ENCODE data around the gene STXBP5. TPM values are rescaled to one million over a fixed set of nuclear protein-coding genes. Genes with fewer than 3 reads are reported as not detected.
A peak's percentile ranks its signal among the peaks of the same experiment; 100 is the strongest.

STXBP5 gene
- total and polyA plus RNA-seq, 5 experiments from 2014 or later: 2.9 to 37.6 (median 11.2) TPM

DNA sequence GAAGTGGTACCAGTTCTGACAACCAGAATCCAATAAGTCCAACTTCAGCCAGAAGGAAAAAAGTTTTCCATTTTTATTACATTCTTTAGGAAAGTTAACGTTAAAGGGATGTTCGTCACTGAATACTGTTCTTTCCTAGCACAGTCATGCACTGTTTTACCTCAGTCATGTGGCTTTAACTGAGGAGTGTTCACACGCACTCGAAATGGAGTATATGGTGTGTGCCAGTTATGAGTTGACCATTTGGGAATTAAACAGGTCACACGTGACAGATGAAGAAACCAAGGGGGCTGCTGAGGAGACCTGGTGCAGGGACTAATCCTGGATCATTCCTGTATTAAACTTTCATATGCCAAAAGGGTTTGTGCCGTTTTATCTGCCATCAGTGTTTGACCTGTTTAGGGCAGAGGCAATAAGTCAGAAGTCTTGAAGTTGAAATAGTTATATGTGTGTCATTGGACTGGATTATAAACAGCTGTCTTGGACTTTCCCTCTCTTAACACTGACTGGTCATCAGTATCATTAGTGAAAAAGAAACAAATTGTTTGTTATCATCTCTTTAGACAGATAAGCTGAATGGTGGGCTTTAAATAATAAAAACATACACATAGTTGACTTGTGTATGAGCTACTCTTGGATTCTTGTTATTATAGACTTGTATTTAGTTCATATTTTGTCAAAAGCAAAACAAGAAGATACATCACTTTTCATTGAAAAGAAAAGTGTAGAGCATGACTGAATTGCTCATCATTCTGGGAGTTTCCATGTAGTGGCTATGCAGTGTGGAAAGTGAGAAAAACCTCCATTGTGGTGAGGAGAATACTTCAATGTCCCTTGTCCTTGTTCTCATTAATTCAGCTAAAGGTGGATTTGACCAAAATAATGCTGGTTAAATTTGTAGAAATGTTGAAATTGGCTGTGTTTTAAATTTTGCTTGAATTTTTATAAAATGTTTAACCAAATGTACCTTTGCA lies 180.8 kb downstream of the STXBP5 start:
- H3K9me3 Mint-ChIP-seq: peaks cover 0 to 3% (median 0%) of the 10 kb centered on the region in 9 donors
- peaks cover 9 to 57% (median 32%) of the 10 kb centered on the region in 3 donors for H3K36me3 Mint-ChIP-seq
- DNase-seq (no peak), ATAC-seq (no peak)
- H3K4me1 Mint-ChIP-seq: no peaks in the 10 kb centered on the region
- peak overlapping the region in 2 of 10 donors; percentile 0 to 51 for H3K27ac Mint-ChIP-seq
- H3K4me3 Mint-ChIP-seq: no peak overlapping the region
- H3K27me3 Mint-ChIP-seq: no peaks in the 10 kb centered on the region
- POLR2A ChIA-PET: no interaction called here

DNA sequence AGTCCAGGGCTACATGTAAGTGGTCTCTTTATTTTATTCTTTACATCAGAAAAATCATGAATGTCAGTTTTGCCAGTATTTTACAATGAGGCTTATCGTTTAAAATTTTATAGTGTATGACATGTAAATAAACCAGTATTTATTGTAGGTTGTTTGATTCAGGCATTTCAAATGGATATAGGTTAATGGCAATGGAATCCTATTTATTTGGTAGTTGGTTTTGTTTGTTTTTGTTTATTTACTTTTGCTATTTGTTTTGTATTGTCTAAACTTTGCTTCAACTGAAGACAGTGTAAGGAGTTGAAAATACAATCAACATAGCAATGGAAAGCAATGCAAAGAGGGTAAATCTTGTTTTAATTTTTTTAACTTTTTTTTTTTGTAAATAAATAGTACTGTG lies 185.2 kb downstream of the STXBP5 start:
- Mint-ChIP-seq H3K4me1 (peaks cover 0 to 8% (median 2%) of the 10 kb centered on the region in 4 donors), H3K27me3 (no peaks in the 10 kb centered on the region), H3K36me3 (peaks cover 0 to 18% (median 1%) of the 10 kb centered on the region in 3 donors), H3K9me3 (no peaks in the 10 kb centered on the region), H3K4me3 (no peak overlapping the region), H3K27ac (no peak overlapping the region)
- DNase-seq (no peak), ATAC-seq (no peak)
- POLR2A ChIA-PET: no interaction called here

GRCh38 chr6:147390909-147391536 lies 186.8 kb downstream of the STXBP5 start:
- Mint-ChIP-seq H3K4me3 (no peak overlapping the region), H3K9me3 (no peaks in the 10 kb centered on the region), H3K36me3 (peaks cover 0 to 6% (median 0%) of the 10 kb centered on the region in 3 donors), H3K27ac (no peak overlapping the region), H3K27me3 (no peaks in the 10 kb centered on the region), H3K4me1 (peaks cover 0 to 8% (median 2%) of the 10 kb centered on the region in 4 donors)
- DNase-seq (no peak), ATAC-seq (no peak)
- POLR2A ChIA-PET: no interaction called here

GRCh38 chr6:147392917-147393625 lies 188.9 kb downstream of the STXBP5 start:
- POLR2A ChIA-PET: no interaction called here
- Mint-ChIP-seq H3K4me3 (no peak overlapping the region), H3K36me3 (peaks cover 0 to 5% (median 0%) of the 10 kb centered on the region in 3 donors), H3K27me3 (peaks cover 0 to 2% (median 0%) of the 10 kb centered on the region in 5 donors), H3K4me1 (peaks cover 0 to 8% (median 3%) of the 10 kb centered on the region in 4 donors), H3K9me3 (no peaks in the 10 kb centered on the region), H3K27ac (peak overlapping the region in 5 of 10 donors; percentile 3 to 89 (median 50))
- ATAC-seq (no peak), DNase-seq (no peak)

GRCh38 chr6:147395158-147395557 lies 190.9 kb downstream of the STXBP5 start:
- Mint-ChIP-seq H3K4me1 (peaks cover 0 to 8% (median 3%) of the 10 kb centered on the region in 4 donors), H3K4me3 (no peak overlapping the region), H3K9me3 (peaks cover 0 to 4% (median 0%) of the 10 kb centered on the region in 9 donors), H3K27ac (no peak overlapping the region), H3K36me3 (no peaks in the 10 kb centered on the region), H3K27me3 (peaks cover 0 to 2% (median 0%) of the 10 kb centered on the region in 5 donors)
- POLR2A ChIA-PET: no interaction called here
- DNase-seq (no peak), ATAC-seq (no peak)

DNA sequence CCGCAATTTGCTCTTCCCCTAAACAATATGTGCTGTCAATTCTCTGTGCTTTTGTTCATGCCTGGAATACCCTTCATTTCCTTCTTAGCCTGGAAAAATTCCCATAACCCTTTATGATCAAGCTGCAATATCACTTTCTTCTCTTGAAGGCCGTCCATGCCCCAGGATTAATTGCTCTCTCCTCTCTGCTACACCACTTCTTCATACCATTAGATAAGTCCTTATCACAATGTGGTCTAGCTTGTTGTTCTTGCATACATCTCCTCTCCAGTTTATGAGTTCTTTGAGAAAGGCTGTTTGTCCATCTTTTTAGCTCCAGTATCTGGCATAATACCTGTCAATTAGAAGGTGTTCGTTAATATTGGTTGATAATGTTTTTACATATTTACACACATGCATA lies 193.1 kb downstream of the STXBP5 start:
- Mint-ChIP-seq H3K27me3 (peaks cover 0 to 3% (median 1%) of the 10 kb centered on the region in 5 donors), H3K9me3 (peaks cover 5 to 25% (median 11%) of the 10 kb centered on the region in 9 donors), H3K27ac (no peak overlapping the region), H3K4me1 (peaks cover 0 to 4% (median 2%) of the 10 kb centered on the region in 4 donors), H3K4me3 (no peak overlapping the region), H3K36me3 (peaks cover 0 to 13% (median 4%) of the 10 kb centered on the region in 3 donors)
- POLR2A ChIA-PET: no interaction called here
- no peak for ATAC-seq
- no peak for DNase-seq

- no peak for ATAC-seq
Measured at GRCh38 chr6:147400968-147401367, 196.8 kb downstream of the STXBP5 start.

GRCh38 chr6:147401779-147402178 lies 197.6 kb downstream of the STXBP5 start:
- DNase-seq (no peak), ATAC-seq (no peak)
- Mint-ChIP-seq H3K36me3 (peaks cover 0 to 29% (median 11%) of the 10 kb centered on the region in 3 donors), H3K27me3 (peaks cover 0 to 3% (median 2%) of the 10 kb centered on the region in 5 donors), H3K27ac (no peak overlapping the region), H3K4me1 (peaks cover 0 to 2% (median 0%) of the 10 kb centered on the region in 4 donors), H3K9me3 (peaks cover 11 to 50% (median 35%) of the 10 kb centered on the region in 9 donors), H3K4me3 (no peak overlapping the region)
- POLR2A ChIA-PET: no interaction called here

More at GRCh38 chr6:147400968-147401367, 196.8 kb downstream of the STXBP5 start:
- H3K9me3 Mint-ChIP-seq: peaks cover 11 to 50% (median 35%) of the 10 kb centered on the region in 9 donors
- H3K4me3 Mint-ChIP-seq: no peak overlapping the region
- POLR2A ChIA-PET: no interaction called here
- H3K27ac Mint-ChIP-seq: no peak overlapping the region
- DNase-seq: no peak
- H3K4me1 Mint-ChIP-seq: peaks cover 0 to 2% (median 0%) of the 10 kb centered on the region in 4 donors
- peaks cover 0 to 28% (median 11%) of the 10 kb centered on the region in 3 donors for H3K36me3 Mint-ChIP-seq
- peaks cover 0 to 3% (median 2%) of the 10 kb centered on the region in 5 donors for H3K27me3 Mint-ChIP-seq

- Mint-ChIP-seq H3K4me3 (no peak overlapping the region), H3K9me3 (peaks cover 6 to 41% (median 25%) of the 10 kb centered on the region in 9 donors), H3K27ac (no peak overlapping the region), H3K27me3 (peaks cover 4 to 16% (median 13%) of the 10 kb centered on the region in 5 donors), H3K4me1 (no peaks in the 10 kb centered on the region), H3K36me3 (peaks cover 0 to 25% (median 12%) of the 10 kb centered on the region in 3 donors)
- ATAC-seq: no peak
- no peak for DNase-seq
- POLR2A ChIA-PET: no interaction called here
Measured at GRCh38 chr6:147406783-147407182, 202.6 kb downstream of the STXBP5 start.

GRCh38 chr6:147407571-147407970 lies 203.4 kb downstream of the STXBP5 start:
- Mint-ChIP-seq H3K36me3 (peaks cover 0 to 17% (median 12%) of the 10 kb centered on the region in 3 donors), H3K27ac (no peak overlapping the region), H3K4me1 (no peaks in the 10 kb centered on the region), H3K9me3 (peaks cover 3 to 34% (median 20%) of the 10 kb centered on the region in 9 donors), H3K4me3 (no peak overlapping the region), H3K27me3 (peaks cover 11 to 24% (median 14%) of the 10 kb centered on the region in 5 donors)
- POLR2A ChIA-PET: no interaction called here
- DNase-seq (no peak), ATAC-seq (no peak)

- Mint-ChIP-seq H3K27ac (no peak overlapping the region), H3K36me3 (no peaks in the 10 kb centered on the region), H3K4me1 (no peaks in the 10 kb centered on the region), H3K4me3 (no peak overlapping the region), H3K9me3 (peaks cover 0 to 3% (median 0%) of the 10 kb centered on the region in 9 donors), H3K27me3 (peaks cover 5 to 21% (median 11%) of the 10 kb centered on the region in 5 donors)
- ATAC-seq: no peak
- POLR2A ChIA-PET: no interaction called here
- no peak for DNase-seq
Measured at GRCh38 chr6:147416622-147417021, 212.4 kb downstream of the STXBP5 start.

DNA sequence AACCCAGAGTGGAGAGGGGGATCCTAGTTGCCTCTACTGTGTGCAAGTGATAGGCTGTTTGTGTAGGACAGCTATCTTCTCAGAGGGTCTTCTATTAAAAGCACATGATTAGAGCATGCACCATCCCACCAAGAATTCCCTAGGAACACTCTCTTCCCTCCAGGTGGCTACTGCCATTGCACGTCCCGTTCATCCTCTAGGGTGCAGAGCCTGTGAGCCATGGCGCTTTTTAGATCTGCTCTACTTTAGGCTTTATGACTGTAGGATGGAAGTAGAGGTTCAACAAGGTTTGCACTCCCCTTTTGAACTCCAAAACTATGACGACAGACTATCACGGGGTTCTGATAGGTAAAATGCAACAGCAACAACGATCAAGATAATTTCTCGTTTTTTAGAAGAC lies 213.7 kb downstream of the STXBP5 start:
- ATAC-seq (no peak), DNase-seq (no peak)
- H3K27ac Mint-ChIP-seq: no peak overlapping the region
- H3K36me3 Mint-ChIP-seq: no peaks in the 10 kb centered on the region
- H3K4me3 Mint-ChIP-seq: no peak overlapping the region
- H3K9me3 Mint-ChIP-seq: peaks cover 0 to 3% (median 0%) of the 10 kb centered on the region in 9 donors
- peaks cover 0 to 13% (median 2%) of the 10 kb centered on the region in 5 donors for H3K27me3 Mint-ChIP-seq
- no peaks in the 10 kb centered on the region for H3K4me1 Mint-ChIP-seq
- POLR2A ChIA-PET: no interaction called here

Measured in naive thymus-derived CD8-positive, alpha-beta T cell (primary cell).